Subcutaneous abdominal adipose tissue (tissue), 5 donors: ENCODE data around the gene DHFR.

Source experiments
- H3K27ac ChIP-seq: one replicate; pipeline ENCODE4 v1.7.0; 2013; ENCODE audit warnings: low read depth, mild to moderate bottlenecking, inconsistent platforms, low read length, moderate library complexity
- H3K27me3 ChIP-seq, 5 donors: one replicate each; pipeline ENCODE4 v1.7.0; 2013; ENCODE audit warnings: low read length in 5 of 5, inconsistent platforms in 1 of 5; ENCODE audit not compliant: control insufficient read depth in 5 of 5, insufficient read depth in 4 of 5
- H3K36me3 ChIP-seq, 5 donors: one replicate each; pipeline ENCODE4 v1.7.0; 2013; ENCODE audit warnings: low read length in 5 of 5; ENCODE audit not compliant: control insufficient read depth in 5 of 5, insufficient read depth in 5 of 5
- H3K4me1 ChIP-seq, 5 donors: one replicate each; pipeline ENCODE4 v1.7.0; 2013; ENCODE audit warnings: low read length in 5 of 5, mild to moderate bottlenecking in 3 of 5, moderate library complexity in 1 of 5; ENCODE audit not compliant: control insufficient read depth in 5 of 5, insufficient read depth in 5 of 5
- H3K4me3 ChIP-seq, 5 donors: one replicate each; pipeline ENCODE4 v1.7.0; 2013; ENCODE audit warnings: low read length in 5 of 5, low read depth in 1 of 5
- H3K9ac ChIP-seq, 5 donors: one replicate each; pipeline ENCODE4 v1.7.0; 2013; ENCODE audit warnings: low read length in 5 of 5, mild to moderate bottlenecking in 4 of 5, moderate library complexity in 3 of 5
- H3K9me3 ChIP-seq, 5 donors: one replicate each; pipeline ENCODE4 v1.7.0; 2013; ENCODE audit warnings: low read length in 5 of 5; ENCODE audit not compliant: control insufficient read depth in 5 of 5
- donor health status: healthy.
- donor health status: healthy.
- donor health status: healthy.
- donor health status: healthy.
- donor health status: healthy.

DHFR gene

GRCh38 chr5:80631278-80632259 lies 23.2 kb downstream of the DHFR start:
- Histone ChIP-seq H3K4me3 (no peak overlapping the region), H3K36me3 (peaks cover 2 to 20% (median 11%) of the 10 kb centered on the region in 5 donors)

GRCh38 chr5:80629281-80629680 lies 25.5 kb downstream of the DHFR start:
- Histone ChIP-seq H3K27ac (no peak overlapping the region), H3K4me1 (peaks cover 0 to 6% (median 0%) of the 10 kb centered on the region in 5 donors), H3K9ac (no peak overlapping the region), H3K9me3 (no peaks in the 10 kb centered on the region), H3K4me3 (no peak overlapping the region), H3K27me3 (no peaks in the 10 kb centered on the region), H3K36me3 (peaks cover 2 to 17% (median 8%) of the 10 kb centered on the region in 5 donors)

More at GRCh38 chr5:80631278-80632259, 23.2 kb downstream of the DHFR start:
- Histone ChIP-seq H3K9me3 (no peaks in the 10 kb centered on the region), H3K4me1 (peaks cover 0 to 6% (median 0%) of the 10 kb centered on the region in 5 donors), H3K27me3 (no peaks in the 10 kb centered on the region), H3K27ac (no peak overlapping the region), H3K9ac (no peak overlapping the region)

- Histone ChIP-seq H3K9me3 (no peaks in the 10 kb centered on the region), H3K27ac (no peak overlapping the region), H3K9ac (no peak overlapping the region), H3K27me3 (no peaks in the 10 kb centered on the region), H3K36me3 (peaks cover 0 to 6% (median 2%) of the 10 kb centered on the region in 5 donors), H3K4me3 (no peak overlapping the region), H3K4me1 (peaks cover 0 to 6% (median 0%) of the 10 kb centered on the region in 5 donors)
These were observed 29.6 kb downstream of the DHFR start for GRCh38 chr5:80625230-80625629.

- no peak overlapping the region for H3K9ac ChIP-seq
- no peaks in the 10 kb centered on the region for H3K9me3 ChIP-seq
- no peak overlapping the region for H3K27ac ChIP-seq
- H3K36me3 ChIP-seq, result peaks cover 0 to 4% (median 0%) of the 10 kb centered on the region in 5 donors
- no peaks in the 10 kb centered on the region for H3K27me3 ChIP-seq
- no peak overlapping the region for H3K4me3 ChIP-seq
- H3K4me1 ChIP-seq, result no peaks in the 10 kb centered on the region
These were observed 30.8 kb downstream of the DHFR start for GRCh38 chr5:80623999-80624398.

- no peaks in the 10 kb centered on the region for H3K9me3 ChIP-seq
- H3K27ac ChIP-seq, result no peak overlapping the region
- H3K4me1 ChIP-seq, result no peaks in the 10 kb centered on the region
- no peaks in the 10 kb centered on the region for H3K27me3 ChIP-seq
- H3K9ac ChIP-seq, result no peak overlapping the region
- H3K4me3 ChIP-seq, result no peak overlapping the region
- peaks cover 0 to 4% (median 0%) of the 10 kb centered on the region in 5 donors for H3K36me3 ChIP-seq
These were observed 32.0 kb downstream of the DHFR start for GRCh38 chr5:80622756-80623155.

GRCh38 chr5:80620211-80620610 lies 34.6 kb downstream of the DHFR start:
- Histone ChIP-seq H3K4me3 (no peak overlapping the region), H3K9ac (no peak overlapping the region), H3K36me3 (peaks cover 0 to 4% (median 0%) of the 10 kb centered on the region in 5 donors), H3K4me1 (no peaks in the 10 kb centered on the region), H3K27me3 (no peaks in the 10 kb centered on the region), H3K27ac (no peak overlapping the region), H3K9me3 (no peaks in the 10 kb centered on the region)

- Histone ChIP-seq H3K9ac (no peak overlapping the region), H3K9me3 (no peaks in the 10 kb centered on the region), H3K27ac (no peak overlapping the region), H3K36me3 (peaks cover 0 to 4% (median 0%) of the 10 kb centered on the region in 5 donors), H3K4me1 (no peaks in the 10 kb centered on the region), H3K27me3 (no peaks in the 10 kb centered on the region), H3K4me3 (no peak overlapping the region)
These were observed 35.7 kb downstream of the DHFR start for GRCh38 chr5:80619086-80619485.

- H3K27me3 ChIP-seq, result no peaks in the 10 kb centered on the region
- no peak overlapping the region for H3K4me3 ChIP-seq
- no peak overlapping the region for H3K27ac ChIP-seq
- H3K9me3 ChIP-seq, result no peaks in the 10 kb centered on the region
- H3K4me1 ChIP-seq, result no peaks in the 10 kb centered on the region
- H3K9ac ChIP-seq, result no peak overlapping the region
- H3K36me3 ChIP-seq, result peaks cover 0 to 4% (median 0%) of the 10 kb centered on the region in 5 donors
These were observed 36.3 kb downstream of the DHFR start for GRCh38 chr5:80618438-80618837.

- Histone ChIP-seq H3K4me3 (no peak overlapping the region), H3K4me1 (no peaks in the 10 kb centered on the region), H3K27me3 (no peaks in the 10 kb centered on the region), H3K36me3 (peaks cover 0 to 3% (median 0%) of the 10 kb centered on the region in 5 donors), H3K27ac (no peak overlapping the region), H3K9ac (no peak overlapping the region), H3K9me3 (peaks cover 0 to 5% (median 0%) of the 10 kb centered on the region in 5 donors)
These were observed 39.4 kb downstream of the DHFR start for GRCh38 chr5:80615266-80615914.

- no peaks in the 10 kb centered on the region for H3K36me3 ChIP-seq
- H3K9ac ChIP-seq, result no peak overlapping the region
- H3K4me1 ChIP-seq, result no peaks in the 10 kb centered on the region
- H3K9me3 ChIP-seq, result peaks cover 0 to 10% (median 6%) of the 10 kb centered on the region in 5 donors
- no peak overlapping the region for H3K4me3 ChIP-seq
- H3K27ac ChIP-seq, result no peak overlapping the region
- no peaks in the 10 kb centered on the region for H3K27me3 ChIP-seq
These were observed 45.1 kb downstream of the DHFR start for GRCh38 chr5:80609692-80610091.
